ENCODE measurements around the gene TOP3B.
A peak's percentile ranks its signal among the peaks of the same experiment; 100 is the strongest.

TOP3B gene

DNA sequence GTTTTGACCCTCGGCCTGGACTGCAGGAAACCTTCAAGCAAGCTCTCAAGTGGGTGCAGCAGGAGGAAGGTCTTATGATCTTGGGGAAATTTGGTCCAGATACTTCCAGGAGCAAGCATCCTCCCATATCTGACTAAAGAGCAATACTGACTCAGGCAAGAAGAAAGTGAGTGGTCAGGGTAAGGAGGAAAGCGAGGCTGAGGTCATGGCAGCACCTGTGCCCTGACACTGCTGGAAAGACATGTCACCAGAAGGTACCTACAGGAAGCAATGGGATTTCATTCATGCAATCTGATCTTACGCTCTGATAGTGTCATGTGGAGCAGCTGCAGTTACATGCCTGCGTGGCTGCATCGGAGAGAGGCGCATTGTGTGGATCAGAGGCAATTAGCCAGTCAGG, 6.5 kb upstream of the TOP3B start:
- DNase-seq = no peak
- in situ Hi-C loops (cut with HindIII; ENCODE audit: low pct_ligation_motif_present, low pct_unique_long_range_greater_than_20kb, low sequenced_read_pairs) = no loop called here

DNA sequence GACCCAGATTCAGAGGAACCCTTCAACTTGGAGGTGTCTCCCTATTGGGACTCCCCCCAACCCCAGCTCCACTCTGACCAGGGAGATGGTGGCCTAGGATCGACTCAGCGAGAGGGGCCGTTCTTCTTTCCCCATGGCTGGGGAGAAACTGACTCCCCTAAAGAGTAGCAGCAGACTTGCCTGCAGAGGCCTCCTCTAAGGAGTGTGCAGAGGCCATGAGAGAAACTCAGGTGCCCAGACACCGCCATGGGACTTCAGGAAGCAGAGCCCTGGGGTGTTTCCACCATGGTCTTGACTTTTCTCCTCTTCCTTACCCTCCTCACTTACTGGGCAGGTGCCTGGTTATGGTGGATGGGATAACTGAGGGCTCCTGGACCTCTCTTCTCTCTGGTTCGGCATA, 2.6 kb upstream of the TOP3B start:
- in situ Hi-C loops (cut with HindIII; ENCODE audit: low pct_ligation_motif_present, low pct_unique_long_range_greater_than_20kb, low sequenced_read_pairs) = no loop called here
- DNase-seq = no peak

- in situ Hi-C loops (cut with HindIII; ENCODE audit: low pct_ligation_motif_present, low pct_unique_long_range_greater_than_20kb, low sequenced_read_pairs) = no loop called here
- no peak for DNase-seq
Observed at GRCh38 chr22:21984793-21985192, 2.2 kb upstream of the TOP3B start.

GRCh38 chr22:21981874-21982273, 713 bp downstream of the TOP3B start:
- peak; percentile 5 for DNase-seq
- in situ Hi-C loops (cut with HindIII; ENCODE audit: low pct_ligation_motif_present, low pct_unique_long_range_greater_than_20kb, low sequenced_read_pairs) = no loop called here

GRCh38 chr22:21980547-21980946, 2.0 kb downstream of the TOP3B start:
- no peak for DNase-seq
- in situ Hi-C loops (cut with HindIII; ENCODE audit: low pct_ligation_motif_present, low pct_unique_long_range_greater_than_20kb, low sequenced_read_pairs) = no loop called here

GRCh38 chr22:21978564-21979386, 3.8 kb downstream of the TOP3B start:
- DNase-seq = no peak
- in situ Hi-C loops (cut with HindIII; ENCODE audit: low pct_ligation_motif_present, low pct_unique_long_range_greater_than_20kb, low sequenced_read_pairs) = no loop called here

- no peak for DNase-seq
- in situ Hi-C loops (cut with HindIII; ENCODE audit: low pct_ligation_motif_present, low pct_unique_long_range_greater_than_20kb, low sequenced_read_pairs) = no loop called here
Observed at GRCh38 chr22:21977814-21978213, 4.8 kb downstream of the TOP3B start.

DNA sequence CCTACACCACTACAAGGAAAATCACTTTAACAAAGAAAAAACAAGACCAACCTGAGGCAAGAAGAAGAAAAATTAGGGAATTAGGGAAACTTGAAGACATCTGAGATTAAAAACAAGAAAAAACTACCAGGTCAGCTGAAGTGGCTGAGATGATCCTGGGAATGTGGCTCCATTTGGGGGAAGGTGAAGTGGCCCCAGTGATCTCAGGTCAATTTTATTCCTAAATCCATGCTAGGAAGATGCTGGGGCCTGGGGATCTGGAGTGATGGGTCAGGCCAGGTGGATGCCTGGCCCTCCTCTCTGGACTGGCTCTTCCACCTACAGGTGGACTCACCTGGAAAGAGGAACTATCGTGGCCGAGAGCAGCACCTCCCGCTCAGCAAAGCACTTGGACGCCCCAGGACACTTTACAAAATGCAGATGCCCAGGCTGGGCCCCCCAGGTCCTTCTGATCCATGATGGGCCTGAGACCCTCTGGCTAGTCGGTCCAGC, 6.7 kb downstream of the TOP3B start:
- in situ Hi-C loops (cut with HindIII; ENCODE audit: low pct_ligation_motif_present, low pct_unique_long_range_greater_than_20kb, low sequenced_read_pairs) = no loop called here

DNA sequence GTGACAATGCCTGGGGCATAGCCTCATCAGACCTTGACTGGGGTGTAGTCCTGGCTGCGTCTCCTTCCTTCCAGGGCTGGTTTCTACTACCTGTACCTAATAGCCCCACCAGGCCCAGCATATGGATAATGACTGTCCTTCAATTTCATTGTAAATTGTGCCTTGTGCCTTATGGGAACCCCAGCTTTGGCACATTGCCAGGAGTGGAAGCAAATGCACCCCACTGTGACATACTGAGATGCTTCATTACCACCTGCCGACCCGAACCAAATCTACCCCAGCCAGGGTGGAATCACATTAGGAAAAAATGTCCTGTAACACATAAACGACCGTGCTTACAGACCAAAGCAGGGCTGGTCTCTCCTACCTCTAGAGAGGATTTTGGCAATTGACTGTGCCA, 7.3 kb downstream of the TOP3B start:
- in situ Hi-C loops (cut with HindIII; ENCODE audit: low pct_ligation_motif_present, low pct_unique_long_range_greater_than_20kb, low sequenced_read_pairs) = no loop called here
- DNase-seq = no peak

More for the DNA sequence above, 6.7 kb downstream of the TOP3B start:
- DNase-seq = no peak

DNA sequence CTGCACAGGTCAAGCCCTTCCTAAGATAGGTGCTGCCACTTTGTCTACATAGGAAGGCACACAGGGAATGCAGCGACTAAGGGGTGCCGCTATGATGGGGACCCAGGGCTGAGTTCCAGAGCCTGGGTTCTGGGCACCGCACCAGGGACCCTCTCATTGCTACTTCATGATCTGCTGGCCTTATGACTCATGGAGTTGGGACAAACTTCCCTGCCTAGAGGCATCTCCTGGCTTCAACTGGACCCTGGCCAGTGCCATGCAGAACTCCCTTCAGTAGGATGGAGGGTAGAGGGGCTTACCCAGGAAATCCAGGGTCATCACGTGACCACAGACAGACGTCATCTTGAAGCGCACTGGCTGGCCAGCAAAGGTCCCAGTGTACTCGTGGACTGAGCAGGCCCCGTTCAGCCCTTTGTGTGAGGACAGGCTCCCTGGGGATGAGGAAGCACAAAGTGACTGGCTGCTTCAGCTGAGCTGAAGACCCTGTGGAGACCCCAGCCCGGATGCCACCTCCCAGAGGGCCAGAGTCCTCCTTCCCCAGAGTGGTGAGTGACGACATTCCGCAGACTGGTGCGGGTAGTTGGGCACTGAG, 8.4 kb downstream of the TOP3B start:
- in situ Hi-C loops (cut with HindIII; ENCODE audit: low pct_ligation_motif_present, low pct_unique_long_range_greater_than_20kb, low sequenced_read_pairs) = no loop called here
- no peak for DNase-seq

DNA sequence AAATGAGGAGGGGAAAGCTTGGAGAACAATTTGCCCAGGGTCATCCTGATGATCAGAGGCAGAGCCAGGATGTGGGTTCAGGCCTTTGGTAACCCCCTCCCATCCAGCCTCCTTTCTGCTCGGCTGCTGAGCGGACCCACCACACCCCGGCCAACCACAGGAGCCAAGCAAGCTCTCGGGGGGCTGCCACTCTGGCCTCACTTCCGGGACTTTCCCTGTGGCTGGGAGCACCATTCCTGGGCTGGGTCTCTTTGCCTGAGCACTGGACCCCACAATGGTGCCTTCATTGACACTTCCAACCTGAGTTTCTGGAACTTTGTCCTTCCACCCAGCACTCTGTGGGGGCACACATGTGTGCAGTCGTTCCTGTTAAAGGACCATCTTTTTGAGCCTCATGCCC, 9.8 kb downstream of the TOP3B start:
- no peak for DNase-seq
- in situ Hi-C loops (cut with HindIII; ENCODE audit: low pct_ligation_motif_present, low pct_unique_long_range_greater_than_20kb, low sequenced_read_pairs) = no loop called here

GRCh38 chr22:21972293-21972779, 10.3 kb downstream of the TOP3B start:
- DNase-seq = peak; percentile 41
- in situ Hi-C loops (cut with HindIII; ENCODE audit: low pct_ligation_motif_present, low pct_unique_long_range_greater_than_20kb, low sequenced_read_pairs) = no loop called here

GRCh38 chr22:21971858-21972275, 10.7 kb downstream of the TOP3B start:
- in situ Hi-C loops (cut with HindIII; ENCODE audit: low pct_ligation_motif_present, low pct_unique_long_range_greater_than_20kb, low sequenced_read_pairs) = no loop called here
- no peak for DNase-seq

GRCh38 chr22:21970800-21971617, 11.6 kb downstream of the TOP3B start:
- in situ Hi-C loops (cut with HindIII; ENCODE audit: low pct_ligation_motif_present, low pct_unique_long_range_greater_than_20kb, low sequenced_read_pairs) = no loop called here
- DNase-seq = no peak

- DNase-seq = no peak
- in situ Hi-C loops (cut with HindIII; ENCODE audit: low pct_ligation_motif_present, low pct_unique_long_range_greater_than_20kb, low sequenced_read_pairs) = no loop called here
Observed at GRCh38 chr22:21970037-21970799, 12.4 kb downstream of the TOP3B start.

- in situ Hi-C loops (cut with HindIII; ENCODE audit: low pct_ligation_motif_present, low pct_unique_long_range_greater_than_20kb, low sequenced_read_pairs) = no loop called here
Observed at GRCh38 chr22:21968452-21969129, 14.0 kb downstream of the TOP3B start.

GRCh38 chr22:21967693-21968271, 14.8 kb downstream of the TOP3B start:
- in situ Hi-C loops (cut with HindIII; ENCODE audit: low pct_ligation_motif_present, low pct_unique_long_range_greater_than_20kb, low sequenced_read_pairs) = no loop called here
- no peak for DNase-seq

More at GRCh38 chr22:21968452-21969129, 14.0 kb downstream of the TOP3B start:
- no peak for DNase-seq
